HepG2 (cell line): ENCODE data around the gene ZNF491. TPM values are rescaled to one million over a fixed set of nuclear protein-coding genes. Genes with fewer than 3 reads are reported as not detected.

Experiments
- ASH2L ChIP-seq: fragments of 300-600, 200-600 bp; sonication (generic); IDR thresholded peaks from 2 replicates; pipeline ENCODE4 v1.7.0; 2017; ENCODE audit warnings: low read depth, mild to moderate bottlenecking, moderate library complexity, mixed read lengths, low read length; ENCODE audit not compliant: insufficient read length
- HNF4A ChIP-seq: sonication (generic); formaldehyde crosslinking; IDR thresholded peaks from 2 replicates; pipeline ENCODE4 v1.4.0; 2020; ENCODE audit warnings: missing genetic modification reagents
- JUNB ChIP-seq: sonication (generic); formaldehyde crosslinking; IDR thresholded peaks from 2 replicates; pipeline ENCODE4 v1.8.0; 2022; ENCODE audit warnings: missing genetic modification reagents, mild to moderate bottlenecking, borderline replicate concordance
- JUND ChIP-seq: sonication (generic); formaldehyde crosslinking; IDR thresholded peaks from 2 replicates; pipeline ENCODE4 v1.8.0; 2022; ENCODE audit warnings: mild to moderate bottlenecking, missing genetic modification reagents
- MBD4 ChIP-seq: IDR thresholded peaks from 2 replicates; pipeline ENCODE4 v1.6.1; 2012; ENCODE audit warnings: low read length, inconsistent platforms, borderline replicate concordance
- REXO4 ChIP-seq: sonication (generic); formaldehyde crosslinking; IDR thresholded peaks from 2 replicates; pipeline ENCODE4 v1.8.0; 2022; ENCODE audit warnings: missing genetic modification reagents, mild to moderate bottlenecking, borderline replicate concordance
- SSRP1 ChIP-seq: IDR thresholded peaks from 2 replicates; pipeline ENCODE4 v1.6.1; 2016; ENCODE audit warnings: control low read depth
- ZNF382 ChIP-seq: sonication (generic); formaldehyde crosslinking; IDR thresholded peaks from 2 replicates; pipeline ENCODE4 v1.5.0; 2020; ENCODE audit warnings: missing genetic modification reagents, mild to moderate bottlenecking, borderline replicate concordance
- ZSCAN31 ChIP-seq: sonication (generic); formaldehyde crosslinking; IDR thresholded peaks from 2 replicates; pipeline ENCODE4 v1.5.0; 2020; ENCODE audit warnings: low read depth, mild to moderate bottlenecking, missing genetic modification reagents
- polyA plus RNA-seq, 8 experiments: library from polyadenylated mRNA; depleted of rRNA in 3 of 8; stranded (reverse) in 7 of 8; unstranded in 1 of 8; fragments of >200 nt; fragmentation: Illumina TruSeq in 4 of 8; extraction: Trizol in 4 of 8; gene quantifications; 2 replicates each; pipeline versions ENCODE4 v1.2.1 to v1.2.3, GENCODE V29; 2011 to 2016; ENCODE audit warnings: low read depth in 4 of 8, missing spikeins in 1 of 8, mixed read lengths in 1 of 8; ENCODE audit not compliant: insufficient read depth in 1 of 8
- total RNA-seq, 5 experiments: library from RNA; depleted of rRNA; stranded (reverse); fragments of >200 nt; fragmentation: Illumina TruSeq; extraction: Trizol; gene quantifications; 2 replicates each; pipeline ENCODE4 v1.2.3, GENCODE V29; 2016; ENCODE audit warnings: low read depth in 1 of 5
- TF ChIP-seq, protein P1 (sequence below): sonication (generic); formaldehyde crosslinking; IDR thresholded peaks from 2 replicates; pipeline ENCODE4 v1.5.0; 2020; ENCODE audit warnings: mild to moderate bottlenecking, missing genetic modification reagents, borderline replicate concordance
- TF ChIP-seq, protein P2 (sequence below): sonication (generic); formaldehyde crosslinking; IDR thresholded peaks from 2 replicates; pipeline ENCODE4 v1.8.0; 2022; ENCODE audit warnings: mild to moderate bottlenecking, missing genetic modification reagents, moderate library complexity
- TF ChIP-seq, protein P3 (sequence below): sonication (generic); formaldehyde crosslinking; IDR thresholded peaks from 2 replicates; pipeline ENCODE4 v1.4.0; 2020; ENCODE audit warnings: missing genetic modification reagents, borderline replicate concordance
- TF ChIP-seq, protein P4 (sequence below): sonication (generic); formaldehyde crosslinking; IDR thresholded peaks from 2 replicates; pipeline ENCODE4 v1.5.1; 2020; ENCODE audit warnings: missing genetic modification reagents, mild to moderate bottlenecking, borderline replicate concordance

ZNF491 gene
- total and polyA plus RNA-seq, 2 of the 13 experiments (the other 11 are each of a cell fraction or from before 2014, with no cell fraction given) = 0.57 to 2.2 TPM

DNA sequence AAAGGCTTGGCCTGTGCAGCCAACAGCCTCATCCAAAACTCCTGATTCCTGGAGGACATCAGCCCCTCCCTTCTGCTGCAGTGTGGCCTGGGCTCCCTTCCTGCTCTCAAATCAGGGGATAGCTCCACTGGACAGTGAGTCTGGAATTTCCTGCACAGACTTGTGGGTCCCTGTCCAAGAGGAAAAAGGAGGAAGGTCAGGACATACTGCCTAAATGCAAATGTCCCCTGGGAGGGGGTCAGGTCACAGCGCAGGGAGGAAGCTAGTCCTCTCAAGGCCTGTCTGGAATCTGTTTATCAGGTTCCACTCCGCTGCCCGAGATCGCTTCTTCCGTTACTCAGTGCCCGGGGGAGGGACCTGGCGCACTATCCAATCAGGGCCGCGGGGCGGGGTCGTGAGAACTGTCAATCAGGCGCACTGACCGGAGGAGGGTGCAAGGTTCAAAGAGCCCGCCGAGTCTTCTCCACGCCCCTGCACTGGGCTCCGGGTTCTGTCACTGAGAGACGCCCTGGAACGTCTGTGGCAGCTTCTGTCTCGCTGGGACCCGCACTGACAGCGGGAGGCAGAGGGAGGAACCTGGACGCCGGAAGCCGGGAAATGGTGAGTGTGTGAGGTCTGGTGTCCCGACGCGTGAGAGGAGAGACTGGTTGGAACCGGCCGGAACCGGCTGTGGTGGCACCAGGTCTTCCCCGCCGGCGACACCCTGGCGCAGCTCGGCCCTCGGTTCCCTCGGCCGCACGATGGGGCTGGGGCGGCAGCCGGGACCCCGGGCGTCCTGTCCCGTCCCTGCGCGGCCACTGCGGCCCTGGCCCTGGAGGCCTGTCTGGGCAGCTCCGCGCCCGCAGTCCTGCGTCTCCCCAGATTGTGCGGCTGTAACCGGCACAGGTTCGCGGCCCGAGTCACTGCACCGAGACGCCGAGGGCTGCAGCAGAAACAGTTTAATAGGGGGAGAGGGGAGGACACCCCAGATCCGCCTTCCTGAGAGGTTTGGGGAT lies 31.4 kb upstream of the ZNF491 start, which contains the start of gene ZNF441 (continued):
- no peak for TF ChIP-seq MBD4
- TF ChIP-seq, protein P1, sequence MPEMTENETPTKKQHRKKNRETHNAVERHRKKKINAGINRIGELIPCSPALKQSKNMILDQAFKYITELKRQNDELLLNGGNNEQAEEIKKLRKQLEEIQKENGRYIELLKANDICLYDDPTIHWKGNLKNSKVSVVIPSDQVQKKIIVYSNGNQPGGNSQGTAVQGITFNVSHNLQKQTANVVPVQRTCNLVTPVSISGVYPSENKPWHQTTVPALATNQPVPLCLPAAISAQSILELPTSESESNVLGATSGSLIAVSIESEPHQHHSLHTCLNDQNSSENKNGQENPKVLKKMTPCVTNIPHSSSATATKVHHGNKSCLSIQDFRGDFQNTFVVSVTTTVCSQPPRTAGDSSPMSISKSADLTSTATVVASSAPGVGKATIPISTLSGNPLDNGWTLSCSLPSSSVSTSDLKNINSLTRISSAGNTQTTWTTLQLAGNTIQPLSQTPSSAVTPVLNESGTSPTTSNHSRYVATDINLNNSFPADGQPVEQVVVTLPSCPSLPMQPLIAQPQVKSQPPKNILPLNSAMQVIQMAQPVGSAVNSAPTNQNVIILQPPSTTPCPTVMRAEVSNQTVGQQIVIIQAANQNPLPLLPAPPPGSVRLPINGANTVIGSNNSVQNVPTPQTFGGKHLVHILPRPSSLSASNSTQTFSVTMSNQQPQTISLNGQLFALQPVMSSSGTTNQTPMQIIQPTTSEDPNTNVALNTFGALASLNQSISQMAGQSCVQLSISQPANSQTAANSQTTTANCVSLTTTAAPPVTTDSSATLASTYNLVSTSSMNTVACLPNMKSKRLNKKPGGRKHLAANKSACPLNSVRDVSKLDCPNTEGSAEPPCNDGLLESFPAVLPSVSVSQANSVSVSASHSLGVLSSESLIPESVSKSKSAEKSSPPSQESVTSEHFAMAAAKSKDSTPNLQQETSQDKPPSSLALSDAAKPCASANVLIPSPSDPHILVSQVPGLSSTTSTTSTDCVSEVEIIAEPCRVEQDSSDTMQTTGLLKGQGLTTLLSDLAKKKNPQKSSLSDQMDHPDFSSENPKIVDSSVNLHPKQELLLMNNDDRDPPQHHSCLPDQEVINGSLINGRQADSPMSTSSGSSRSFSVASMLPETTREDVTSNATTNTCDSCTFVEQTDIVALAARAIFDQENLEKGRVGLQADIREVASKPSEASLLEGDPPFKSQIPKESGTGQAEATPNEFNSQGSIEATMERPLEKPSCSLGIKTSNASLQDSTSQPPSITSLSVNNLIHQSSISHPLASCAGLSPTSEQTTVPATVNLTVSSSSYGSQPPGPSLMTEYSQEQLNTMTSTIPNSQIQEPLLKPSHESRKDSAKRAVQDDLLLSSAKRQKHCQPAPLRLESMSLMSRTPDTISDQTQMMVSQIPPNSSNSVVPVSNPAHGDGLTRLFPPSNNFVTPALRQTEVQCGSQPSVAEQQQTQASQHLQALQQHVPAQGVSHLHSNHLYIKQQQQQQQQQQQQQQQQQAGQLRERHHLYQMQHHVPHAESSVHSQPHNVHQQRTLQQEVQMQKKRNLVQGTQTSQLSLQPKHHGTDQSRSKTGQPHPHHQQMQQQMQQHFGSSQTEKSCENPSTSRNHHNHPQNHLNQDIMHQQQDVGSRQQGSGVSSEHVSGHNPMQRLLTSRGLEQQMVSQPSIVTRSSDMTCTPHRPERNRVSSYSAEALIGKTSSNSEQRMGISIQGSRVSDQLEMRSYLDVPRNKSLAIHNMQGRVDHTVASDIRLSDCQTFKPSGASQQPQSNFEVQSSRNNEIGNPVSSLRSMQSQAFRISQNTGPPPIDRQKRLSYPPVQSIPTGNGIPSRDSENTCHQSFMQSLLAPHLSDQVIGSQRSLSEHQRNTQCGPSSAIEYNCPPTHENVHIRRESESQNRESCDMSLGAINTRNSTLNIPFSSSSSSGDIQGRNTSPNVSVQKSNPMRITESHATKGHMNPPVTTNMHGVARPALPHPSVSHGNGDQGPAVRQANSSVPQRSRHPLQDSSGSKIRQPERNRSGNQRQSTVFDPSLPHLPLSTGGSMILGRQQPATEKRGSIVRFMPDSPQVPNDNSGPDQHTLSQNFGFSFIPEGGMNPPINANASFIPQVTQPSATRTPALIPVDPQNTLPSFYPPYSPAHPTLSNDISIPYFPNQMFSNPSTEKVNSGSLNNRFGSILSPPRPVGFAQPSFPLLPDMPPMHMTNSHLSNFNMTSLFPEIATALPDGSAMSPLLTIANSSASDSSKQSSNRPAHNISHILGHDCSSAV (CRISPR knock-in tag) = no peak
- TF ChIP-seq, protein P2, sequence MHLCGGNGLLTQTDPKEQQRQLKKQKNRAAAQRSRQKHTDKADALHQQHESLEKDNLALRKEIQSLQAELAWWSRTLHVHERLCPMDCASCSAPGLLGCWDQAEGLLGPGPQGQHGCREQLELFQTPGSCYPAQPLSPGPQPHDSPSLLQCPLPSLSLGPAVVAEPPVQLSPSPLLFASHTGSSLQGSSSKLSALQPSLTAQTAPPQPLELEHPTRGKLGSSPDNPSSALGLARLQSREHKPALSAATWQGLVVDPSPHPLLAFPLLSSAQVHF (CRISPR knock-in tag) = no peak
- no peak for TF ChIP-seq REXO4
- peak; percentile 55 for TF ChIP-seq ASH2L
- TF ChIP-seq, protein P3, sequence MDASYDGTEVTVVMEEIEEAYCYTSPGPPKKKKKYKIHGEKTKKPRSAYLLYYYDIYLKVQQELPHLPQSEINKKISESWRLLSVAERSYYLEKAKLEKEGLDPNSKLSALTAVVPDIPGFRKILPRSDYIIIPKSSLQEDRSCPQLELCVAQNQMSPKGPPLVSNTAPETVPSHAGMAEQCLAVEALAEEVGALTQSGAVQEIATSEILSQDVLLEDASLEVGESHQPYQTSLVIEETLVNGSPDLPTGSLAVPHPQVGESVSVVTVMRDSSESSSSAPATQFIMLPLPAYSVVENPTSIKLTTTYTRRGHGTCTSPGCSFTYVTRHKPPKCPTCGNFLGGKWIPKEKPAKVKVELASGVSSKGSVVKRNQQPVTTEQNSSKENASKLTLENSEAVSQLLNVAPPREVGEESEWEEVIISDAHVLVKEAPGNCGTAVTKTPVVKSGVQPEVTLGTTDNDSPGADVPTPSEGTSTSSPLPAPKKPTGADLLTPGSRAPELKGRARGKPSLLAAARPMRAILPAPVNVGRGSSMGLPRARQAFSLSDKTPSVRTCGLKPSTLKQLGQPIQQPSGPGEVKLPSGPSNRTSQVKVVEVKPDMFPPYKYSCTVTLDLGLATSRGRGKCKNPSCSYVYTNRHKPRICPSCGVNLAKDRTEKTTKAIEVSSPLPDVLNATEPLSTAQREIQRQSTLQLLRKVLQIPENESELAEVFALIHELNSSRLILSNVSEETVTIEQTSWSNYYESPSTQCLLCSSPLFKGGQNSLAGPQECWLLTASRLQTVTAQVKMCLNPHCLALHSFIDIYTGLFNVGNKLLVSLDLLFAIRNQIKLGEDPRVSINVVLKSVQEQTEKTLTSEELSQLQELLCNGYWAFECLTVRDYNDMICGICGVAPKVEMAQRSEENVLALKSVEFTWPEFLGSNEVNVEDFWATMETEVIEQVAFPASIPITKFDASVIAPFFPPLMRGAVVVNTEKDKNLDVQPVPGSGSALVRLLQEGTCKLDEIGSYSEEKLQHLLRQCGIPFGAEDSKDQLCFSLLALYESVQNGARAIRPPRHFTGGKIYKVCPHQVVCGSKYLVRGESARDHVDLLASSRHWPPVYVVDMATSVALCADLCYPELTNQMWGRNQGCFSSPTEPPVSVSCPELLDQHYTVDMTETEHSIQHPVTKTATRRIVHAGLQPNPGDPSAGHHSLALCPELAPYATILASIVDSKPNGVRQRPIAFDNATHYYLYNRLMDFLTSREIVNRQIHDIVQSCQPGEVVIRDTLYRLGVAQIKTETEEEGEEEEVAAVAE (CRISPR knock-in tag) = no peak
- TF ChIP-seq HNF4A = peak; percentile 77
- 0 out of 2 replicates have a peak, but pooled peaks have one; percentile 62 for TF ChIP-seq ZSCAN31 (CRISPR knock-in tag)
- TF ChIP-seq ZNF382 (CRISPR knock-in tag) = no peak
- TF ChIP-seq JUNB (CRISPR knock-in tag) = no peak
- no peak for TF ChIP-seq JUND (CRISPR knock-in tag)
- TF ChIP-seq, protein P4, sequence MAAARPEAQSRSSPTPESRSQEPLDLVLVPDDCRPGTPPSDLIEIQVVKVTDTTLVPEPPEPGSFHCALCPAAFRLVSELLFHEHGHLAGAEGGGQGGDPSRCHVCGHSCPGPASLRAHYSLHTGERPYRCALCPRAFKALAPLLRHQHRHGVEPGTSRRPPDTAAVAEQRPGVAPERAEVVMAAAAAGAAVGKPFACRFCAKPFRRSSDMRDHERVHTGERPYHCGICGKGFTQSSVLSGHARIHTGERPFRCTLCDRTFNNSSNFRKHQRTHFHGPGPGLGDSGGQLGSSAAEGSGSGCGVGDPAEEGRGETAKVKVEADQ (CRISPR knock-in tag) = peak; percentile 45; the same call in 1 of the 2 replicates
- TF ChIP-seq SSRP1 (CRISPR knock-in tag) = no peak
